ENCODE data around the gene CCDC149.
"Not testable (repeated sequence)": the region's sequence is repeated elsewhere in the genome, so short reads cannot be mapped to it uniquely, and the experiment has no call there.

The CCDC149 gene

GRCh38 chr4:24917076-24917856 lies 4.4 kb upstream of the CCDC149 start:
- no peak for DNase-seq (ENCODE audit: low read depth in 2 of 2)

- DNase-seq (ENCODE audit: low read depth in 2 of 2): no peak
Observed at GRCh38 chr4:24915121-24915922, 2.5 kb upstream of the CCDC149 start.

GRCh38 chr4:24914460-24914859 lies 1.6 kb upstream of the CCDC149 start:
- no peak for DNase-seq (ENCODE audit: low read depth in 2 of 2)

- no peak for DNase-seq (ENCODE audit: low read depth in 2 of 2)
Observed at GRCh38 chr4:24913119-24913485, 260 bp upstream of the CCDC149 start.

- no peak for DNase-seq (ENCODE audit: low read depth in 2 of 2)
Observed at GRCh38 chr4:24910499-24910898, 2.3 kb downstream of the CCDC149 start.

GRCh38 chr4:24909606-24910005 lies 3.2 kb downstream of the CCDC149 start:
- not testable (repeated sequence) for DNase-seq (ENCODE audit: low read depth in 2 of 2)

- DNase-seq (ENCODE audit: low read depth in 2 of 2): no peak
Observed at GRCh38 chr4:24897639-24898038, 15.2 kb downstream of the CCDC149 start.

GRCh38 chr4:24896977-24897376 lies 15.9 kb downstream of the CCDC149 start:
- DNase-seq (ENCODE audit: low read depth in 2 of 2): no peak

- DNase-seq (ENCODE audit: low read depth in 2 of 2): no peak
Observed at GRCh38 chr4:24896056-24896455, 16.8 kb downstream of the CCDC149 start.

GRCh38 chr4:24895461-24895860 lies 17.4 kb downstream of the CCDC149 start:
- DNase-seq (ENCODE audit: low read depth in 2 of 2): no peak

- no peak for DNase-seq (ENCODE audit: low read depth in 2 of 2)
Observed at GRCh38 chr4:24894846-24895245, 18.0 kb downstream of the CCDC149 start.

GRCh38 chr4:24894243-24894642 lies 18.6 kb downstream of the CCDC149 start:
- no peak for DNase-seq (ENCODE audit: low read depth in 2 of 2)

GRCh38 chr4:24892778-24893177 lies 20.1 kb downstream of the CCDC149 start:
- no peak for DNase-seq (ENCODE audit: low read depth in 2 of 2)

- DNase-seq (ENCODE audit: low read depth in 2 of 2): no peak
Observed at GRCh38 chr4:24892278-24892677, 20.6 kb downstream of the CCDC149 start.

- no peak for DNase-seq (ENCODE audit: low read depth in 2 of 2)
Observed at GRCh38 chr4:24890561-24891126, 22.2 kb downstream of the CCDC149 start.

- no peak for DNase-seq (ENCODE audit: low read depth in 2 of 2)
Observed at GRCh38 chr4:24889991-24890390, 22.9 kb downstream of the CCDC149 start.

GRCh38 chr4:24888475-24889344 lies 24.1 kb downstream of the CCDC149 start:
- no peak for DNase-seq (ENCODE audit: low read depth in 2 of 2)

GRCh38 chr4:24887881-24888430 lies 24.9 kb downstream of the CCDC149 start:
- DNase-seq (ENCODE audit: low read depth in 2 of 2): no peak

- DNase-seq (ENCODE audit: low read depth in 2 of 2): no peak
Observed at GRCh38 chr4:24886596-24886995, 26.2 kb downstream of the CCDC149 start.

GRCh38 chr4:24885342-24885741 lies 27.5 kb downstream of the CCDC149 start:
- DNase-seq (ENCODE audit: low read depth in 2 of 2): no peak

- DNase-seq (ENCODE audit: low read depth in 2 of 2): no peak
Observed at GRCh38 chr4:24884902-24885301, 27.9 kb downstream of the CCDC149 start.

Measured in stimulated activated CD4-positive, alpha-beta T cell treated with anti-CD3 and anti-CD28 coated beads, Interleukin-1b, Interleukin-23, amount 100 ng/mL, for 4 hours (primary cell).